Right ventricle myocardium superior (tissue), 1 donor: ENCODE data around the gene CBLB. TPM values are rescaled to one million over a fixed set of nuclear protein-coding genes. Genes with fewer than 3 reads are reported as not detected.

Source experiments
- ATAC-seq: fragments of 200-7000 bp; cut with Tn5 transposase; one replicate; pipeline ENCODE4 v1.9.1; 2020; ENCODE audit warnings: mild to moderate bottlenecking; ENCODE audit not compliant: poor library complexity
- DNase-seq: peaks from one replicate; pipeline ENCODE4 v3.0.0-alpha.2; 2020
- intact Hi-C: fragments of 100-400 bp; cut with DNase I; formaldehyde crosslinking; loops from one replicate; pipeline ENCODE4 v1.11.2; 2022
- long read RNA-seq: library from polyadenylated mRNA; unstranded; transcript quantifications from one replicate; pipeline ENCODE4 v2.0.0, GENCODE V29; 2021
- total RNA-seq: library from RNA; stranded (reverse); fragmentation: NEBNext Ultra II Directional; extraction: Animal tissue kit (Norgen Biotek cat#: 25700); gene quantifications from one replicate; pipeline ENCODE4 v1.2.1, GENCODE V29; 2021
- donor health status: DM: no; HTN: yes; CAD: no; lungs with severe emphysema.

CBLB gene
- total RNA-seq: 56.7 TPM
- long read RNA-seq, full-length matches to known transcripts: 7 of 42 reads
- long read RNA-seq, partial matches to known transcripts: 9 of 42 reads
- long read RNA-seq, other reads (novel, unspliced or antisense): 26 of 42 reads

DNA sequence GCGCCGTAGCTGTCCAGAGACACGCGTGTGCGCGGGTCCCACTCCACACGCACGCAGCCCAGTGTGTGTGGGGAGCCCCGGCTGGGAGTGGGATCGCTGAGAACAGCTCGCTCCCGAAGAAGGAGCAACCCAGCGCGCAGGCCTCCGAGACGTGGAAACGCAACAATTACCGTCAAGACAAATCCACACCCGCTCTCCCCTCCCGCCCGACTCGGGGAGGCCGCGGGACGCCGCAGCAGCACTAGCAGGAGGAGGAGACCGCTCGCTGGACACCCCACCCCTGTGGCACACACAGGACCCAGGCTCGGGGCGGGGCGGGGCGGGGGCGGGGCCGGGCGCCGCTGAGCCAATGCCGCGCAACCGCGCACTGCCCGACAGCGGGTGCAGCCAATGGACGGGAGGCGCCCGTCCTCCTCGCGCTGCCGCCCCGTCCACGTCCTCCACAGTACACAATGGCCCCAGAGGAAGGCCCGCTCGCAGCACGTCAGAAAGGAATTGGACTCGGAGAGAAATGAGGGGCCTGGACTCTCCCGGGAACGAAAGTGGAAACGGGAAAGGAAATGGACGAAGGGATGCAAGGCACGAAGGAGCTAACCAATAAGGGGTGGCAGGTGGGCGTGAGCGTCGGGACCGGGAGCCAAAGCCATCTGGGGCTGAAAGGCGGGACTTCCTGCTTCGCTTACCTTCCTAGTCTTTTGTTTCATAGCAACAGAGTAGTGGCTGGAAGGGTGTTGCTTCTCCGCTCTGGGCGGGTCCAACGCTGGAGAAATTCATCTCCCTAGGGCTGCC is at the start of gene CBLB:
TSS of gene CBLB (minus strand) at position 271 of the 789 bp plus-strand sequence. CDS start 1,435 bp downstream, outside the sequence.
- intact Hi-C loops: loop anchor here (10.0 kb wide), 2 partner anchors 84 to 154 kb away; no protein-coding TSS in a partner anchor
- DNase-seq (peak; percentile 96), ATAC-seq (peak; percentile 93)

DNA sequence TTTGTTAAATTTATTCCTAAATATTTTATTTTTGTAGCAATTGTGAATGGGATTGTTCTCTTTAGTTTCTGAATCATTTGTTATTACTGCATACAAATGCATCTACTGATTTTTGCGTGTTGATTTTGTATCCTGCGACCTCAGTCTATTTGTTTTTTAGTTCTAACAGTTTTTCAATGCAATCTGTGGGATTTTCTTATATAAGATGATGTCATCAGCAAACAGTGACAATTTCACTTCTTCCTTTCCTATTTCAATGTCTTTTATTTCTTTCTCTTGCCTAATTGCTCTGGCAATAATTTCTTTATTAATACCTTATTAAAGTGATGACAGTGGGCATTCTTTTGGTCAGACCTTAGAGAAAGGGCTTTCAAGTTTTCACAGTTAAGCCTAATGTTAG is 48.0 kb upstream of the CBLB start:
- ATAC-seq (no peak), DNase-seq (no peak)
- intact Hi-C loops: loop anchor here (10.0 kb wide), 1 partner anchor 208 kb away; no protein-coding TSS in a partner anchor

DNA sequence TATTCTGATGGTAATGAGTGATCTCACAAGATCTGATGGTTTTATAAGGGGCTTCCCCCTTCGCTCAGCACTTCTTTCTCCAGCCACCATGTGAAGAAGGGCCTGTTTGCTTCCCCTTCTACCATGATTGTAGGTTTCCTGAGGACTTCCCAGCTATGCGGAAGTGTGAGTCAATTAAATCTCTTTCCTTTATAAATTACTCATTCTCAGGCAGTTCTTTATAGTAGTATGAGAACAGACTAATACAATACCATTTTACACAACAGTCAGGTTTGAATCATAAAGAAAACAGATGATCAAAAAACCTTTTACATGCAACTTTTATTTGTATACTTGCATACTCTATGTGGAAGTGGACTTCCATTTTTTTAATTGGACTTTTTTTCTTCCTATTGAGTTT is 46.7 kb upstream of the CBLB start:
- no peak for ATAC-seq
- intact Hi-C loops: loop anchor here (10.0 kb wide), 1 partner anchor 209 kb away; no protein-coding TSS in a partner anchor
- no peak for DNase-seq

DNA sequence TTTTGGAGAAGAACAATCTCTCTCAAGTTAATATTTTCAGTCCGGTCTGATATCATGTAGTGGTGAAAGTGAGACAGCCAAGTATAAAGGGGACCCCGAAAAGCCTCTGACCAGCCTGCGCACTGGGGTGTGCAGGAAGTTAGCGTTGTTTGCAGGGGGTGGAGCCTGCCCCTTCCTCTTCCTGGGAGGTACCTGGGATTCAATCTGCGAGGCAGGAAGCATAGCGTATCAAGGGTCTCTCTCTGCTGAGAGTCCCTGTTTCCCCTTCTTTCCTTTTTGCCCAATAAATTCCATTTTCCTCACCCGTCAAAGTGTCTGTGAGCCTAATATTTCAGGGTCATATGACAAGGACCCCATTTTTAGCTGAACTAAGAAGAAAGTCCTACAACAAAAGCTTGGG is 44.8 kb upstream of the CBLB start:
- ATAC-seq (no peak), DNase-seq (no peak)
- intact Hi-C loops: loop anchor here (10.0 kb wide), 1 partner anchor 211 kb away; no protein-coding TSS in a partner anchor

DNA sequence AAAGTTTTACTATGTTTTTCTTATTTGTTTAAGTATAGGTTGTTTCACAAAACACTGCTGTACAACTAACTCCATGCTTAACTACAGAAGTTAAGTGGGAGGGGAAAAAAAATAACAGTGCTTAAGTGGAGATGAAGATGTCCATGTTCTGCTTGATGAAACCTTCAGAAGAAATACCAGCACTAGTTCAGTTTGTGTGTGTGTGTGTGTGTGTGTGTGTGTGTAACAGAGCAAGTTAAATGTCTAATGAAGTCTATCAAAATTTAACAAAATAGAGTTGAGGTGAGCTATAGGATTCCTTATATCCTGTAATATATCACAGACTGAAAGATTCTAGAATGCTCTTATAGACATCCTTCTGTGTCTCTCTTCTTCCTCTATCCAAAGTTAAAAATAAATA is 44.1 kb upstream of the CBLB start:
- intact Hi-C loops: loop anchor here (10.0 kb wide), 1 partner anchor 212 kb away; no protein-coding TSS in a partner anchor
- DNase-seq (no peak), ATAC-seq (no peak)

DNA sequence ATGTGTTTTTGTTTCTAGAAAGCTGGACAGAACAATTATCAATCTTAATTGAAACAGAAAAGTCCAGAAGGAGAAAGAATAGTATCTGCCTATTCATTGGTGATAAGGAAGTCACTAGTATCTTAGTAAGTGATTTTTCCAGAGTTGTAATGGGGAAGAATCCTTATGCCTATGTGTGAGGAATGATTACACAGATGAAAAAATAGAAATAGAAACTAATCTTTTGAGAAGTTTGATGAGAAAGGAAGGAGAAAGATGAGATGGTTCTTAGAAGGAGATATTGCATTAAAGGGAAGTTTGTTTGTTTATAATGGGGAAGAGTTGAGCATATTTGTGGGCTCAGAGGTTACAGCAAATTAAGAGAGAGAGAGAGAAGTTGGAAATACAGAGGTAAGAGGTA is 42.7 kb upstream of the CBLB start:
- ATAC-seq (no peak), DNase-seq (no peak)
- intact Hi-C loops: loop anchor here (10.0 kb wide), 1 partner anchor 213 kb away; no protein-coding TSS in a partner anchor

DNA sequence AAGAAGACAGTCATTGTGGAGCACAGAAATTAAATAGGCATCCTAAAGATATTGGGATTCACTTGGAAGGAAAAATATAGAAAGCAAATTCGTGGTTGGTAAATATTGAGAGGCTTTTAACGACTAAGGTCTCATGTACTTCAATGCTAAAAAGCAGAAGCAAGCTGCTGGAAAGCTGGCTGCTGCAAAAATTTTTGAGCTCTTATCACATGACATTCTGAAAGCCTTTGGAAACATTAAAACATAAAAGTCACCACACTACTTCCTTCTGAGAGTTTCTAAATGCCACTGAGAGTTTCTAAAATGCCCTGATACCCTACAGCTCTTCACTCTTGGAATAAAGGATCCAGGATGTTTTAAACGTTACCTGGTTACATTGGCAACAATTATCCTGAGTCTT is 39.0 kb upstream of the CBLB start:
- DNase-seq: no peak
- intact Hi-C loops: no loop called here
- ATAC-seq: peak; percentile 53

DNA sequence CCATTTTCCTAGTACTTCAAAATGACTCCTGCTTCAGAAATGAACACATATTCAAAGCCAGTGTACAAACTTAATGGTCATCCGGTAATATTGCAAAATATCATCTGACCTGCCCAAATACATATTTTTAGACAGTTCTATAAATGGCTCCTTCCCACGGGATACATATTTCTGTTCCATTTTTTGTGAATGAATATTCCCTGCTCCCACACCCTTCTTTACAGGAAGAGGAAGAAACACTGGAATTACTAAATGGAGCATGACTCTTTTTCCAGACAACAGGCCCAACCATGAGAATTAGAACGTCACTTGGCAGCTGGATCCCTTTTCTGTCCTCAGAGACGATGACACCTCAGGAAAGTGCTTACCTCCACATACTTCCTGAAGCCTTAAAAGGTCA is 38.0 kb upstream of the CBLB start:
- intact Hi-C loops: no loop called here
- no peak for DNase-seq
- peak; percentile 84 for ATAC-seq

DNA sequence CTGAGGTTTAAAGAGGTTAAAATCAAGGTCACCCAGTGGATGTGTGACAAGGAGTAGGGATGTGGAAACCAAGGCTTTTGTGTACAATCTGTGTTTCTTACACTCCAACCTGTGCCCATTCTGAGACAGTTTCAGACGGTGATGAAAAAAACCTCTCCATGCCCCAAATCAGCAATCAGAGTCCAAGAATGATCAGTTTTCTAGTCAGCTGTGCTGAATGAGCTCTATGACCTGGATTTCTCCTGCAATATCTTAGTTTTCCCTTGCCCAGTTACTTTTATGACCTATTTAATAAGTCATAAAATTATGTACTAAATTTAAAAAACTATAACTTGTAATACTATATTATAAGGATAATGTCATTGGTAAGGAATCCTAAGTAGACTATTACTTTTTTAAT is 37.5 kb upstream of the CBLB start:
- intact Hi-C loops: no loop called here
- ATAC-seq (no peak), DNase-seq (no peak)

DNA sequence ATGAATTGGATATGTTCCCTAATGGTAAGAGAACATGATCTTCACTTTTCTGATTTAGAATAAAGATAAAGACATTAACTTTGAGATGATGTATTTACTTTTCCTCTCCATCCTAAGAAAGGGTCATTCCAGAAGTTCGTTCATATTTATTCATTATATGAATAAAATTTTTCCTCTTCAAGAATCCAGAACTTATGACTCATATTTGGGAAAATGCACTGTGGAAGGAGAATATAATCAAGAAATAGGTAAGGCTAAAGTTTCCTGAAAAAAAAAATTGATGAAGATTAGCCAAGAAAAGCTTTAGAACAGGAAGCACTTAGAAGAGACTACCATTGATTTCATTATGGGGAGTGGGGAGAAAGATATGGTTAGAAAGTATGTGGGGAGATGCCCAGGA is 36.5 kb upstream of the CBLB start:
- no peak for ATAC-seq
- intact Hi-C loops: no loop called here
- no peak for DNase-seq

DNA sequence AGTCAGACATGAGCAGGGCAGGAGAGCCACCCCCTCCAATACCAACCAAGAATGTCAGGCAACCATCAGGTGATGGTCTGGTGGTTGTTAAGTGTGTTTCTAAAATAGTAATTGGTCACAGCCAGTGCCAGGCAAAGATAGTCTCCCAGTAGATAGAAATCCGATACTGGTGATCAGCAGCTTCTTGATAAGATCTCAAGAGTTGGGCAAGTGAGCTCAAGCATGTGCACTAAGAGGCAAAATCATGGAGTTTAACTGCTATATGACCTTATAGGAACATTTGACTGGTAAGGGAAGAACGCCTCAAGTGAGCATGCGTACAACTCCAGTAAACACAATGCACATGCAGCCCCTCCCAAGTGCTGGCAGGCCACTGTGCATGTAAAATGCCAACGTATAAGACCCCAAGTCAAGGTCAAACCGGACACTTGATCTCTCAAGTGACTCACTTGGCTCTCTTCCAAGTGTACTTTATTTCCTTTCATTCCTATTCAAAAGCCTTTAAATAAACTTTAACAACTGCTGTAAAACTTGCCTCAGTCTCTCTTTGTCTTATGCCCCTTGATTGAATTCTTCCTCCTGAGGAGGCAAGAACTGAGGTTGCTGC is 36.0 kb upstream of the CBLB start:
- DNase-seq: no peak
- intact Hi-C loops: no loop called here
- ATAC-seq: no peak

DNA sequence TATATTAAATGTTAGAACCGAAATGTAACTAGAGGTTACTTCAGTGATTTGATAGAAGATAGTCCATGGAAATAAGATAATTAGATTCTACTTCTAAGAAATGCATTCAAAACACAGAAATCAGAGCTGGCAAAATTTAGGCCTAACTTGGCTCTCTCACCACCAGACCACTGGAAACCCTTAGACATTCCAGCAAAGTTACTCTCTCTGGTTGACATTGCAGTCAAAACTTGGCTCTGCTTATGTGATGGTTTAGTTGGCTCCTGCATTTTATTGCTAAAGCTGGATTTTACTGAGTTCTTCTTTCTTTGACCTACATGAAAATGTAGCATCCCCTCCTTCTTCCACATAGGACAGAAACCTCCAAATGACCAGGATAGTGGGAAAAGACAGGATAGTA is 35.4 kb upstream of the CBLB start:
- intact Hi-C loops: no loop called here
- DNase-seq: no peak
- ATAC-seq: no peak

DNA sequence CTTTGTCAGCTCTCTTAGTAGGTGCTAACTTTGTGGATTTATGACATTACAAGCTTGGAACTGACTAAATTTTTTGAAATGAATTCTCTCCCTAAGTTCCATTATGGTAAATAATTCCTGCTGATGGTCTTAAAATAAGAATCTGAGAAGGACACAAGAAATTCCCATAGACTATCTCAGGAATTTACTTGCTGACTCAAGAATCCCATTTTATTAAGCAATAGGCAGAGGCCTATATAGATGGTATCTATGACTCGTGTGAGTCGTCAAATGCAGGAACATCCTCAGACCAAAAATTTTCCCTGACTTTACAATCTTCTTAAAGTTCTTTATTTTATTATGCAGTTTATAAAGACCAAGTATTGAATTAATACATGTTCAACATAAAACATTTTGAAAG is 30.7 kb upstream of the CBLB start:
- no peak for DNase-seq
- ATAC-seq: no peak
- intact Hi-C loops: no loop called here

DNA sequence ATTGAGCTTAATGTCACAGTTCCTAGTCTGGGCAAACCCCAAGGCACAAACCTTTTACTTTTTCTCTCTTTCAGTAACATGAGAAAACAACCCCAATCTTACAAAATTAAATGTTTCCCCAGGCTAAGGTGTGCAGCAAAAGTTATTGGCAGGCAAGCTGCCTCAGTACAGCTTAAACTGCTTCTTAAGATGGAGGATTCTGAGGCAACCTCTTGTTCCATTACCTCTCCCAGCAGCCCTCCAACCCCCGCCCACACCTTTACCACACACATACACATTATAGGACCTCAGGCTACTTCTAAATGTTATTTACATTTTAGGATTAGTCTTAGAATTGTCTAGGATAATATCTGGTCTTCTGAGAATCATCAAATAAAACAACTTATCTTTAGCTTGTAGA is 22.3 kb upstream of the CBLB start:
- DNase-seq (no peak), ATAC-seq (no peak)
- intact Hi-C loops: no loop called here

DNA sequence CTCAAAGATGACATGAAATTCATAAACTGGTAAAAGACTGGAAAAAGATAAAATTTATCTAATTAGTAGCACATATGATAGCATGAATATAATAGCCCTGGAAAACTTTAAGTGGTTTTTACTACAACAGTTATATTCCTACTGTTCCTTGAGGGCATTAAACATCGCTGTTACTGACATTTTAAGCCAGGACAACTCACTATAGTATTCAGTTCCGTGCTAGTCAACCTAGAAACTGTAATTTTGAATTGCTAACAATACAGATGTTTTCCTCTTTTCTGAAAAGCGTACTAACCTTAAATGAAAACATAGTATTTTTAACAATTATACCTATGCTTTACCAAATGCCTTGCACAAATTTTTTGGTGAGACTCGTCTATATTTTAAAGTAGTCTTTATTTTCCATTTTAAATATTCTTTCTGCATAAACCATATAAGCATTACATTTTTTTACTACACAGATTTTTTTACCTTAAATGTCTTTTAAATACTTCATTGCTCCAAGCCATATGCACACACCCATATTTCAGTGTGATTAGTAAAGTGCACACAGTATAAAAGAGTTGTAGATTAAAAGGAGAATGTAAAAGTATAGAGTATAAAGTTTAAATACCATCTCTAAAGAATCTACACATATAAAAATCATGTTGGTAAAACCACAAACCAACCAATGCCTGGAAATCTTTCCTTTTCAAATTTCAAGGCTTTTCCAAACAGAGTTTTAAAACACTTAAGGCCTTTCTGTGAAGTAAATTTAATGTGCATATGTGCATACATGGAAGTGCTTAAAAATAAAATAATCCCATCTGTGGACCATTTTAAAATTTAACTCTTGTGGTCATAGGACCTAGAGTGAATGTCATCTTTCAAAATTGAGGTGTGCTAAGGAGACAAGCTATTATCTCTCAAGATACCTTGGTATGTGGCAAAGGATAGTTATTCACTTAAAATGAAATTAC is 20.1 kb upstream of the CBLB start:
- DNase-seq (no peak), ATAC-seq (no peak)
- intact Hi-C loops: no loop called here

DNA sequence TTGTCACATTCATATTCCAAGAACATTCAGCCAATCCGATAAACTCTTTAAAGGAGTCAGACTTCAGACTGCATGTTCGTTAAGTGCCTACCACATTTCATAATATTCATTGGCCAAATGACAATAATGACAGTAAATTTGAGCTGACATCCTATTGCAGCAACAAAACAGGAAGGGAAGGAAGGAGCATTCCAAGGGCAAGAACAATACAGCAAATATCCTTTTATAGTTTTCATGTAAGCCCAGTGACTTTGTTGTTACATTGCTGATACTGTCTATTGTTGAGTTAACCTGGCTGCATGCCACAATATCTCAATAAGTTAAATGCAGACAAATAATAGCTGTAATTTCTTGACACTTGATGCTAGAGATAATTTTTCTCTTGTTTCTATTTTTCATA is 16.4 kb upstream of the CBLB start:
- ATAC-seq: peak; percentile 10
- intact Hi-C loops: no loop called here

DNA sequence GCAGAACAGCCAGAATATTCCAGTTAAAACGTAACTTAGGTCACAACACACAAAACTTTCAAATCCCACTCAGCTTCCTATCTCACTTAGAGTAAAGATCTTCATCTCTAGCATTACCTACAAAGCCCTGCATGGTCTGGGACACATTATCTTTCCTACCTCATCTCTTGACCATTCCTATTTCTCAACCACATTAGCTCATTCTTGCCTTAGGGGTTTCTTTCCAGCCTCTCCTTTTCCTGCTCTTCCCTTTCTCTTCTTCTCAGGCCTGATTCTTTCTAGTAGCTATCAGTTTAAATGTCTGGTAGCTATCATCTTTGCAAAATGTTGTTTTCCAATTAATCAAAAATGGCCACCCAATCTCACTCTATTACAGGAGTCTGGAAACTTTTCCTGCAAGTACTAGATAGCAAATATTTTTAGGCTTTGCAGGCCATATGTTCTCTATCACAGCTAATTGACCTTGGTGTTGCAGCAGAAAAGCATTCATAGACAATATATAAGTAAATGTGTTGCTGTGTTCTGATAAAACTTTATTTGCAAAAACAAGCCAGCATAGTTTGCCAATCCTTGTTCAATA is 15.1 kb upstream of the CBLB start:
- ATAC-seq (no peak), DNase-seq (no peak)
- intact Hi-C loops: no loop called here

More for the DNA sequence above, 16.4 kb upstream of the CBLB start:
- DNase-seq: no peak

DNA sequence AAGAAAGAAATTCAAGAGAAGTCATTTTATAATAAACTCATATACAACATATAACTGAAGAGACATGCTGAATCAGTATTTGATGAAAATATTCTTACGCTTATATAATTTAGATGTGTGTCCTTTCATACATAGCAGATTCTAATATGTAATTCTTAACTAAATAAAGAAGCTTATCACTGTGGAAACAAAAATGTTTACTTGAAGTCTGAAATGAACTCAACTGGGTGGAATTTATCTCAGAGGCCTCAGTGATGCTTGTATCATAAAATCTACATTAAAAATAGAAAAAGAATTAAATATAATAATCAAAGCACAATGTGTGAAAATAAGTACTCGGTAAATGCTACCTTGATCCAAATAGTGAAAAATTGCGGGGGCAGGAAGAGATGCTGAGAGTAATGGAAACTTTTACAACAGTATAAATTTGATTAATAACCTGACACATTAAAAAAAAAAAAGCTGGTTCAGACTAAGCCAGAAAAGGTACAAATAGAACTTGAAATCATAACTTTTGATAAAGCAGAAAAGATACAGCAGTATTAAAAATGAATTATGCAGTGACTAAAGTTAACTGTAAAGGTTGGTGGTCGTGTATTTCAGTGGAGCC is 12.0 kb upstream of the CBLB start:
- intact Hi-C loops: no loop called here
- no peak for DNase-seq
- ATAC-seq: no peak
